Thymus (tissue), 11 donors: ENCODE data around the gene DCUN1D3. TPM values are rescaled to one million over a fixed set of nuclear protein-coding genes. Genes with fewer than 3 reads are reported as not detected.

Source experiments
- DNase-seq, 9 donors: peaks; one replicate each; pipeline ENCODE4 v3.0.0-alpha.2; 2013; ENCODE audit warnings: low spot score in 9 of 9, low read depth in 6 of 9, missing footprints in 1 of 9
- H3K27ac ChIP-seq, 2 donors: one replicate each; pipeline ENCODE4 v1.5.1; 2013; ENCODE audit warnings: control low read depth in 1 of 2, low read depth in 1 of 2, low read length in 1 of 2, mild to moderate bottlenecking in 1 of 2, moderate library complexity in 1 of 2
- H3K27me3 ChIP-seq, 2 donors: one replicate each; pipeline ENCODE4 v1.5.1; 2013; ENCODE audit warnings: low read length in 1 of 2; ENCODE audit not compliant: control insufficient read depth in 2 of 2, insufficient read depth in 1 of 2
- H3K36me3 ChIP-seq, 2 donors: one replicate each; pipeline ENCODE4 v1.5.1; 2013; ENCODE audit warnings: low read length in 1 of 2, mild to moderate bottlenecking in 1 of 2, moderate library complexity in 1 of 2; ENCODE audit not compliant: control insufficient read depth in 2 of 2, insufficient read depth in 2 of 2
- H3K4me1 ChIP-seq, 2 donors: one replicate each; pipeline ENCODE4 v1.5.1; 2013; ENCODE audit warnings: low read length in 2 of 2; ENCODE audit not compliant: control insufficient read depth in 2 of 2, insufficient read depth in 2 of 2
- H3K4me3 ChIP-seq, 2 donors: one replicate each; pipeline ENCODE4 v1.5.1; 2013; ENCODE audit warnings: low read length in 2 of 2, control low read depth in 1 of 2, mild to moderate bottlenecking in 1 of 2
- H3K9me3 ChIP-seq, 2 donors: one replicate each; pipeline ENCODE4 v1.5.1; 2013; ENCODE audit warnings: low read length in 1 of 2, mild to moderate bottlenecking in 1 of 2; ENCODE audit not compliant: control insufficient read depth in 2 of 2, insufficient read depth in 1 of 2
- WGBS: extraction: QIAGEN DNeasy Blood & Tissue Kit; methylation state at CpG from one replicate; pipeline ENCODE4 v1.1.7; 2013; 5-methylcytosine and 5-hydroxymethylcytosine counted together
- polyA plus RNA-seq: library from polyadenylated mRNA; stranded (reverse); fragments of 200-250 nt; gene quantifications from one replicate; pipeline ENCODE4 v1.2.3, GENCODE V29; 2013
- total RNA-seq: library from RNA; stranded (reverse); fragments of 120-200 nt; gene quantifications from one replicate; pipeline ENCODE4 v1.2.4, GENCODE V29; 2013
- donor health status: healthy.

Gene DCUN1D3
- total and polyA plus RNA-seq, 2 donors = 3.4 to 3.9 TPM

DNA sequence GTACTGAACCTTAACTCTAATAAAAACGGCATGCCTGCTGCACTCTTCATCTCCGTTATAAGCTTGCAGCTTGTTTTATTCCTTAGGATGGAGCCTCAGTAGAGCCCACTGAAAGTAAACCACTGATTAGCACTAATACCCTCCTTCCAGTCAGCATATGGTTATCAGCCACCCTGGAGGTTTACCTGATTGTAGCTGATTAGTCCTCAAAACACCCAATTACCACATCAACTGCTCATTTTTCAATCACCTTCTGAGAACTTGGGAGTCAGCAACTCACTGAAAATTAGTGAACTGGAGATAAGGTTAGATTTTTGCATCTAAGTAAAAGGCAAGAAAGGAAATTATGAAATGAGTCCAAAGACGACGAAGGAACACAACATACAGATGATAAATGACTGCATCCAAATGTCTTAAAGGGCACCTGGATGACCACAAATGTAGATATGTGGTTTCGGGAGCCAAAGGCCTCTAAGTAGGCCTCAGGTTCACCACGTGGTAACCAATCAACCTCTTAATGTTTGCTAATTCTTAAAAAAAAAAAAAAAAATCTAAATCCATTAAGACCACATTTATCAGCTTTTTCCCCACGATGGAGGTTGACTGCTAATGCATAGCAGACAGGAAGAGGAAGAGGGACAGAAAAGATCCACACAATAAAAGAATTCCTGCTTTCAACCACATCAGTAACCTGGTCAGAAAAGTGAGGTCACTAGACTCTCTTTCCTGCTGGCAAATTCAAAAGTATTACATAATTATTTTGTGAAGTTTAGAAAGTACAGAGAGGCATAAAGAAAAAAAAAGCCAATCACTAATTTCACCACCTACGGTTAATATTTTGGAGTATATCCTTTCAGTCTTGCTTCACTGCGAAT, 28.0 kb downstream of the DCUN1D3 start:
- WGBS = 58% methylated on average over 9 of the region's 9 CpGs
- no peaks in the 10 kb centered on the region for H3K9me3 ChIP-seq
- H3K36me3 ChIP-seq = no peaks in the 10 kb centered on the region
- no peak for DNase-seq
- no peak overlapping the region for H3K4me3 ChIP-seq
- no peak overlapping the region for H3K27ac ChIP-seq
- no peaks in the 10 kb centered on the region for H3K27me3 ChIP-seq
- H3K4me1 ChIP-seq = peaks cover 20 to 31% of the 10 kb centered on the region in 2 donors

DNA sequence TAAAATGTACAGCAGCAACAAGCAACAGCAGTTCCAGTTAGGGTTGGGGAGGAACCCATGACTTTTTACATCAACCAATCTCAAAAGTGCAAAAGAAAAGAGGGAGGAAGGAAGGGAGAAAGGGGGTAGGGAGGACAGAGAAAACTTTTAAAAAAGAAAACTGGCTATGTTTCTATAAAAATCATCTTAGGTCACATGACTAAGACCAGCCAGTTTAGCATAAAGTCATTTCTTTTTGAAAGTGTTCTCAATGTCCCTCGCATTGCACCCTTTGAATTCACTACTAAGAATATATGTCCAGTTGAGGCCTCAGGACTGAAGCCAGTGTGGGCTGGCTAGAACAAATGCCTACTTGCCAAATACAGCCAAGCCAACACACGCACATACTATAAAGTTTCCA, 28.9 kb downstream of the DCUN1D3 start:
- Histone ChIP-seq H3K27ac (no peak overlapping the region), H3K4me1 (peaks cover 20 to 31% of the 10 kb centered on the region in 2 donors), H3K9me3 (no peaks in the 10 kb centered on the region), H3K27me3 (no peaks in the 10 kb centered on the region), H3K4me3 (no peak overlapping the region), H3K36me3 (no peaks in the 10 kb centered on the region)
- no peak for DNase-seq
- 94% methylated on average over 2 of the region's 2 CpGs for WGBS

- Histone ChIP-seq H3K9me3 (no peaks in the 10 kb centered on the region), H3K27ac (no peak overlapping the region), H3K36me3 (no peaks in the 10 kb centered on the region), H3K4me3 (no peak overlapping the region), H3K4me1 (peaks cover 20 to 28% of the 10 kb centered on the region in 2 donors), H3K27me3 (no peaks in the 10 kb centered on the region)
- 76% methylated on average over 2 of the region's 2 CpGs for WGBS
- no peak for DNase-seq
Observed at GRCh38 chr16:20870122-20870820, 29.9 kb downstream of the DCUN1D3 start.

GRCh38 chr16:20868890-20869289, 31.3 kb downstream of the DCUN1D3 start:
- H3K9me3 ChIP-seq = no peaks in the 10 kb centered on the region
- 94% methylated on average over 3 of the region's 3 CpGs for WGBS
- no peak overlapping the region for H3K4me3 ChIP-seq
- no peak for DNase-seq
- no peaks in the 10 kb centered on the region for H3K36me3 ChIP-seq
- no peak overlapping the region for H3K27ac ChIP-seq
- H3K27me3 ChIP-seq = no peaks in the 10 kb centered on the region
- peaks cover 7 to 15% of the 10 kb centered on the region in 2 donors for H3K4me1 ChIP-seq

DNA sequence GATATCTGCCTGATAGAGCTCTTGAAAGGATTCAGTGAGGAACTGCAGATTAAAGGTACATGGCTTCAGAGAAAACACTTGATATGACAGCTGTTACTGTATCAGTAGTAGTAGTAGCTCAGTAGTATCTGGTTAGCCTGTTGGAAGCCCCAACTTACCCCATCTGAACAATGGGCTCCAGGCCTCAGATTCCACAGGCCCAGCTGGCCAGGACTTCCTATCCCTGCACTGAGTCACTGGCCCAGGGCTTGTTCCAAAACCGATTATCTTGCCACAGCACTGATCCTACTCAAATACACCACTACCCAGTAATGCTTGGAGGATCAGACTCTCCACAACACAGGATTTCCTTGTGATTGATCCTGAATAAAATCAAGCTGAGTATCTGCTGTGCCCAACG, 32.6 kb downstream of the DCUN1D3 start:
- Histone ChIP-seq H3K4me1 (peaks cover 0 to 7% of the 10 kb centered on the region in 2 donors), H3K9me3 (no peaks in the 10 kb centered on the region), H3K36me3 (peaks cover 0 to under 1% of the 10 kb centered on the region in 2 donors), H3K27me3 (no peaks in the 10 kb centered on the region), H3K27ac (no peak overlapping the region), H3K4me3 (no peak overlapping the region)
- WGBS = 93% methylated on average over 2 of the region's 2 CpGs
- DNase-seq = no peak

GRCh38 chr16:20866801-20867200, 33.4 kb downstream of the DCUN1D3 start:
- 96% methylated on average over 3 of the region's 3 CpGs for WGBS
- no peaks in the 10 kb centered on the region for H3K27me3 ChIP-seq
- H3K4me1 ChIP-seq = peaks cover 0 to under 1% of the 10 kb centered on the region in 2 donors
- no peak overlapping the region for H3K4me3 ChIP-seq
- no peaks in the 10 kb centered on the region for H3K9me3 ChIP-seq
- no peak for DNase-seq
- H3K27ac ChIP-seq = no peak overlapping the region
- peaks cover 0 to 8% of the 10 kb centered on the region in 2 donors for H3K36me3 ChIP-seq

DNA sequence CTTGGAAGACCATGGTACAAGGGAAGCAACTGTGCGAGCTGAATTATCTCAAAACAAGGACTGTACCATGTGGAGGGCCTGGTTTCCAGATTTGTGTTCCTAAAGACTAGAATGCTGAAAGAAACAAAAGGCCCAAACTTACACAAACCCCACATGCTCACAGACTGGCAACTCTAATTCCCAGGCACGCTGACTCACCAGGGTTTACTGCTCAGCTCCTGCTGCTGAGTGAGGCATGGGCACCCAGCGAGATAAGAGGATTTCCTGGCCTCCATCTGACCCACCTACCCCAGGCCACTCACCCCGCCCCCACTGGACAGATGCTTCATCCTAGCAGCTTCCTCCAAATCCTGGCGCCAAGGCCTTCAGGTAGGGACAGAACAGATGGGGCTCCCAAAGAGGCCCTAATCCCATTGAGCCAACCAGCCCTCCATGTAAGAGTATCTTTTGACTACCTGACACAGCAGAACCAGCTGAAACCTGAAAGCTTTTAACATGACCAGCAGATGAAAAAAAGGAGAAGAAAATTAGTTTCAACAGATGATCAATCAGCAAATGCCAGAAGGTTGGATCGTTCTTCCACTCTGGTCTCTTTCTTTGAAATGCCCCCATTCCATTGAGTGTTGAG, 33.9 kb downstream of the DCUN1D3 start:
- H3K27me3 ChIP-seq = no peaks in the 10 kb centered on the region
- H3K9me3 ChIP-seq = no peaks in the 10 kb centered on the region
- H3K4me1 ChIP-seq = no peaks in the 10 kb centered on the region
- H3K27ac ChIP-seq = peak overlapping the region in 1 of 2 donors; percentile 31
- peaks cover 0 to 10% of the 10 kb centered on the region in 2 donors for H3K36me3 ChIP-seq
- DNase-seq = no peak
- no peak overlapping the region for H3K4me3 ChIP-seq
- 93% methylated on average over 6 of the region's 6 CpGs for WGBS

DNA sequence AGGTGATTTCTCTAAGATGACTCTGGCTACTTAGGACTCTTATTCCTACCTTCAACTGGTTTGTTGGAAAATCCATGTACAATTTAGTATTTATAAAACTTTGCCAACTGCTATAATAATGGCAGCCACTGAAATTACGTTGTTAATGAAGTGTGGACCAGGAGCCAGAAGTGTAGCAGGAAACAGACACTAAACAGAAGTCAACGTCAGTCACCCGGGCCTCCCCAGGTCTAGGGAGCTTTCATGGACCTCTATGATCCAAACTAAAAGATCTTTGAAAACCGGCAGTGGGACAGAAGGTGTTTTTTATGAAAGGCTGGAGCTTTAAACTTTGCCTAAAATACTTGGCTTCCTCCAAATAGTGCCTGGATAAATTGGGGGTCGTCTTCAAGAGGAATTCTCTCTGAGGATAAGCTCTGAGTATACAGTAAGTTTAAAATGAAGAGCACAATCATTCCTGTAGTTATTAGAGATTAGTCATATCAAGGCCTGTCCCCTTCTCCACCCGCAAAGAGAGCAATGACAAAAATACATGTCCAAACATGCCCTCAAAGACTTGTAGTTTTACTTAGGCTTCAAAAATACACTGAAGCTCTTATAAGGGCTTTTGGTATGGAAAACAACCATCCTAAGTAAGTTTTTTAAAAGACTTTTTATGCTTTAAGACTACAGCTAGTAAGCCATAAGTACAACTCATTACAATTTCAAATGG, 34.6 kb downstream of the DCUN1D3 start:
- no peak overlapping the region for H3K27ac ChIP-seq
- no peak for DNase-seq
- peaks cover 0 to 14% of the 10 kb centered on the region in 2 donors for H3K36me3 ChIP-seq
- H3K4me3 ChIP-seq = no peak overlapping the region
- no peaks in the 10 kb centered on the region for H3K4me1 ChIP-seq
- WGBS = 94% methylated on average over 6 of the region's 6 CpGs
- H3K27me3 ChIP-seq = no peaks in the 10 kb centered on the region
- H3K9me3 ChIP-seq = no peaks in the 10 kb centered on the region
